ENCODE data around the gene PCP2.

The PCP2 gene

GRCh38 chr19:7619671-7620441 lies 13.7 kb downstream of the PCP2 start:
- in situ Hi-C loops (cut with HindIII; ENCODE audit: low sequenced_read_pairs) = no loop called here
- no peak for TF ChIP-seq CTCF (IDR thresholded peaks at IDR 0.05; ENCODE audit: low read depth, low read length)
- DNase-seq (ENCODE audit: low read depth, low spot score) = no peak
- no peak overlapping the region for H3K4me3 ChIP-seq (ENCODE audit: low read depth, low read length)

GRCh38 chr19:7618771-7619510 lies 14.6 kb downstream of the PCP2 start:
- no peak for TF ChIP-seq CTCF (IDR thresholded peaks at IDR 0.05; ENCODE audit: low read depth, low read length)
- no peak overlapping the region for H3K4me3 ChIP-seq (ENCODE audit: low read depth, low read length)
- in situ Hi-C loops (cut with HindIII; ENCODE audit: low sequenced_read_pairs) = no loop called here
- no peak for DNase-seq (ENCODE audit: low read depth, low spot score)

- no peak overlapping the region for H3K4me3 ChIP-seq (ENCODE audit: low read depth, low read length)
- DNase-seq (ENCODE audit: low read depth, low spot score) = no peak
- TF ChIP-seq CTCF (IDR thresholded peaks at IDR 0.05; ENCODE audit: low read depth, low read length) = no peak
- in situ Hi-C loops (cut with HindIII; ENCODE audit: low sequenced_read_pairs) = no loop called here
Observed at GRCh38 chr19:7618348-7618747, 15.2 kb downstream of the PCP2 start.

- no peak for DNase-seq (ENCODE audit: low read depth, low spot score)
- in situ Hi-C loops (cut with HindIII; ENCODE audit: low sequenced_read_pairs) = no loop called here
- TF ChIP-seq CTCF (IDR thresholded peaks at IDR 0.05; ENCODE audit: low read depth, low read length) = no peak
- no peak overlapping the region for H3K4me3 ChIP-seq (ENCODE audit: low read depth, low read length)
Observed at GRCh38 chr19:7617735-7618134, 15.8 kb downstream of the PCP2 start.

GRCh38 chr19:7617172-7617571 lies 16.3 kb downstream of the PCP2 start:
- in situ Hi-C loops (cut with HindIII; ENCODE audit: low sequenced_read_pairs) = no loop called here
- no peak for TF ChIP-seq CTCF (IDR thresholded peaks at IDR 0.05; ENCODE audit: low read depth, low read length)
- DNase-seq (ENCODE audit: low read depth, low spot score) = no peak
- H3K4me3 ChIP-seq (ENCODE audit: low read depth, low read length) = no peak overlapping the region

GRCh38 chr19:7614859-7615741 lies 18.4 kb downstream of the PCP2 start:
- H3K4me3 ChIP-seq (ENCODE audit: low read depth, low read length) = no peak overlapping the region
- DNase-seq (ENCODE audit: low read depth, low spot score) = no peak
- in situ Hi-C loops (cut with HindIII; ENCODE audit: low sequenced_read_pairs) = no loop called here
- TF ChIP-seq CTCF (IDR thresholded peaks at IDR 0.05; ENCODE audit: low read depth, low read length) = no peak
